ENCODE measurements around the gene CFAP298. TPM values are rescaled to one million over a fixed set of nuclear protein-coding genes. Genes with fewer than 3 reads are reported as not detected.
A peak's percentile ranks its signal among the peaks of the same experiment; 100 is the strongest.

The CFAP298 gene
- total and polyA plus RNA-seq, 2 of the 13 experiments (the other 11 are each of a cell fraction or from before 2014, with no cell fraction given), result 21.2 to 62.2 TPM

DNA sequence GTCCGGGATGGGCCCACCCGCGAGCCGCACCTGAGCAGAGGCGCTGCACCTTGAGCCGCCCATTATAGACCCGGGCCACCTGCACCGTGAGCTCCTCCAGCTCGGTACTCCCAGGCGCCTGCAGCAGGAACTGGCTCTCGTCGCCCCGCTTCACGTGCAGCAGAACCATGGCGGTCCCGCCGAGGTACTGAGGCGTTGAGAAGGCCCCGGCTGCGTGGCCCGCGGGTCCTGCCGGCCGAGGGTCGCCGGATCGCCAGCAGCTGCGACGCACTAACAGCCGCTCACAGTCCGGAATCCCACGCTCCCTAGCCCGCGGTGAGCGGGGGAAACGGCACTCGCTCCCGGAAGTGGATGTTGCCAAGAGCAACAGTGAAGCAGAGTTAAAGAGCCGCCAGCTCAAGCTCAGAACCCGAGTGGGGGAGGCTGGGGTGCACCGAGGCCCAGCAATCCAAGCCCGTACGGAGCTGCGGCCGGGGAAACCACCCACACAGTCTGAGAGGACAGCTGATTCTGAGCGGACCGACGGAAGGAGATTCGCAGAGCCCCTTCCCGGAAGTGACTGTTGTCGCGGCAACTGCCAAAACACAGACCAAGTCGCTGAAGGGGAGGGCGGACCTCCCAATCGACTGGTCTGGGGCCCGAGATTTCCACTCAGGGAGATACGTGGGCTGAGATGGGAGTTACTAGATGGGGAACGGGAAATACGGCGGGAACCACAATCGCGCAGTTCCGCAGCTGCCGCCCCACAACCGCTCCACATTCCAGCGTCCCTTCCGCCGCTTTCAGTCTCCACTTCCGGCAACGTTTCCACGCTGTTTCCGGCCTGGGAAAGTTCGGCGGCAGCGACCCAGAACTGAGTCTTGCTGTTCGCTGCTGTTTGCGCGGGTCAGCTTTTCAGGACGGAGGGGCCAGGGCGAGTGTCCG, at the start of gene CFAP298 (continued):
- TF ChIP-seq RBAK (CRISPR knock-in tag; IDR thresholded peaks at IDR 0.05) (no peak), CHCHD3 (CRISPR knock-in tag; IDR thresholded peaks at IDR 0.05) (no peak), JARID2 (CRISPR knock-in tag; IDR thresholded peaks at IDR 0.05; ENCODE audit: insufficient replicate concordance) (no peak), ZNF484 (CRISPR knock-in tag; IDR thresholded peaks at IDR 0.05; ENCODE audit: borderline replicate concordance, low read depth) (no peak), GATAD1 (CRISPR knock-in tag; IDR thresholded peaks at IDR 0.05) (peak; percentile 94), ZNF142 (CRISPR knock-in tag; IDR thresholded peaks at IDR 0.05) (peak; percentile 23; the same call in 1 of the 2 replicates), HNRNPLL (IDR thresholded peaks at IDR 0.05; ENCODE audit: low read depth, low read length, poor library complexity, severe bottlenecking) (peak; percentile 89), NCOA1 (CRISPR knock-in tag; IDR thresholded peaks at IDR 0.05) (no peak), ZFP90 (CRISPR knock-in tag; IDR thresholded peaks at IDR 0.05; ENCODE audit: borderline replicate concordance) (peak; percentile 58; the same call in 1 of the 2 replicates), ZFP37 (CRISPR knock-in tag; IDR thresholded peaks at IDR 0.05; ENCODE audit: borderline replicate concordance) (no peak), PITX1 (CRISPR knock-in tag; IDR thresholded peaks at IDR 0.05) (no peak), ZNF24 (IDR thresholded peaks at IDR 0.05) (0 out of 2 replicates have a peak, but pooled peaks have one; percentile 44), ZNF713 (CRISPR knock-in tag; IDR thresholded peaks at IDR 0.05) (no peak), IKZF4 (CRISPR knock-in tag; IDR thresholded peaks at IDR 0.05; ENCODE audit: borderline replicate concordance, low read depth, not compliant biosample characterization) (no peak), IKZF1 (IDR thresholded peaks at IDR 0.05) (no peak), SMARCE1 (IDR thresholded peaks at IDR 0.05; ENCODE audit: borderline replicate concordance) (no peak), DR1 (CRISPR knock-in tag; IDR thresholded peaks at IDR 0.05) (peak; percentile 31; the same call in 1 of the 2 replicates)
- TF ChIP-seq, protein P1, sequence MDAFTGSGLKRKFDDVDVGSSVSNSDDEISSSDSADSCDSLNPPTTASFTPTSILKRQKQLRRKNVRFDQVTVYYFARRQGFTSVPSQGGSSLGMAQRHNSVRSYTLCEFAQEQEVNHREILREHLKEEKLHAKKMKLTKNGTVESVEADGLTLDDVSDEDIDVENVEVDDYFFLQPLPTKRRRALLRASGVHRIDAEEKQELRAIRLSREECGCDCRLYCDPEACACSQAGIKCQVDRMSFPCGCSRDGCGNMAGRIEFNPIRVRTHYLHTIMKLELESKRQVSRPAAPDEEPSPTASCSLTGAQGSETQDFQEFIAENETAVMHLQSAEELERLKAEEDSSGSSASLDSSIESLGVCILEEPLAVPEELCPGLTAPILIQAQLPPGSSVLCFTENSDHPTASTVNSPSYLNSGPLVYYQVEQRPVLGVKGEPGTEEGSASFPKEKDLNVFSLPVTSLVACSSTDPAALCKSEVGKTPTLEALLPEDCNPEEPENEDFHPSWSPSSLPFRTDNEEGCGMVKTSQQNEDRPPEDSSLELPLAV (CRISPR knock-in tag; conservative IDR thresholded peaks at IDR 0.05; ENCODE audit: low read depth), result no peak
- TF ChIP-seq, protein P2, sequence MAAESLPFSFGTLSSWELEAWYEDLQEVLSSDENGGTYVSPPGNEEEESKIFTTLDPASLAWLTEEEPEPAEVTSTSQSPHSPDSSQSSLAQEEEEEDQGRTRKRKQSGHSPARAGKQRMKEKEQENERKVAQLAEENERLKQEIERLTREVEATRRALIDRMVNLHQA (CRISPR knock-in tag; IDR thresholded peaks at IDR 0.05), result no peak
- TF ChIP-seq, protein P3, sequence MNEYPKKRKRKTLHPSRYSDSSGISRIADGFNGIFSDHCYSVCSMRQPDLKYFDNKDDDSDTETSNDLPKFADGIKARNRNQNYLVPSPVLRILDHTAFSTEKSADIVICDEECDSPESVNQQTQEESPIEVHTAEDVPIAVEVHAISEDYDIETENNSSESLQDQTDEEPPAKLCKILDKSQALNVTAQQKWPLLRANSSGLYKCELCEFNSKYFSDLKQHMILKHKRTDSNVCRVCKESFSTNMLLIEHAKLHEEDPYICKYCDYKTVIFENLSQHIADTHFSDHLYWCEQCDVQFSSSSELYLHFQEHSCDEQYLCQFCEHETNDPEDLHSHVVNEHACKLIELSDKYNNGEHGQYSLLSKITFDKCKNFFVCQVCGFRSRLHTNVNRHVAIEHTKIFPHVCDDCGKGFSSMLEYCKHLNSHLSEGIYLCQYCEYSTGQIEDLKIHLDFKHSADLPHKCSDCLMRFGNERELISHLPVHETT (CRISPR knock-in tag; conservative IDR thresholded peaks at IDR 0.05), result 0 out of 2 replicates have a peak, but pooled peaks have one; percentile 41

Data from HepG2 (cell line).